ENCODE measurements around the gene MTMR3.
A peak's percentile ranks its signal among the peaks of the same experiment; 100 is the strongest.
"Not testable (repeated sequence)": the region's sequence is repeated elsewhere in the genome, so short reads cannot be mapped to it uniquely, and the experiment has no call there.

The MTMR3 gene

GRCh38 chr22:29972121-29972520 lies 89.1 kb downstream of the MTMR3 start:
- no peak for DNase-seq

GRCh38 chr22:29973269-29973668 lies 90.3 kb downstream of the MTMR3 start:
- no peak for DNase-seq

GRCh38 chr22:29973680-29974079 lies 90.7 kb downstream of the MTMR3 start:
- not testable (repeated sequence) for DNase-seq

- DNase-seq, result no peak
These were observed 92.5 kb downstream of the MTMR3 start for GRCh38 chr22:29975494-29975893.

GRCh38 chr22:29977107-29977506 lies 94.1 kb downstream of the MTMR3 start:
- DNase-seq, result no peak

GRCh38 chr22:29979777-29980321 lies 96.9 kb downstream of the MTMR3 start:
- peak; percentile 33 for DNase-seq

- DNase-seq, result no peak
These were observed 100.4 kb downstream of the MTMR3 start for GRCh38 chr22:29983296-29983917.

GRCh38 chr22:29985912-29986311 lies 102.9 kb downstream of the MTMR3 start:
- no peak for DNase-seq

- no peak for DNase-seq
These were observed 104.2 kb downstream of the MTMR3 start for GRCh38 chr22:29987137-29987536.

- DNase-seq, result no peak
These were observed 105.7 kb downstream of the MTMR3 start for GRCh38 chr22:29988719-29989118.

- DNase-seq, result no peak
These were observed 106.5 kb downstream of the MTMR3 start for GRCh38 chr22:29989446-29989845.

GRCh38 chr22:29992341-29993275 lies 109.6 kb downstream of the MTMR3 start:
- no peak for DNase-seq

GRCh38 chr22:29994027-29994715 lies 111.2 kb downstream of the MTMR3 start:
- peak; percentile 59 for DNase-seq

- peak; percentile 48 for DNase-seq
These were observed 112.0 kb downstream of the MTMR3 start for GRCh38 chr22:29994943-29995342.

GRCh38 chr22:29997107-29997506 lies 114.1 kb downstream of the MTMR3 start:
- DNase-seq, result no peak

GRCh38 chr22:29997516-29997915 lies 114.5 kb downstream of the MTMR3 start:
- no peak for DNase-seq

- no peak for DNase-seq
These were observed 115.8 kb downstream of the MTMR3 start for GRCh38 chr22:29998627-29999384.

GRCh38 chr22:30000566-30000965 lies 117.6 kb downstream of the MTMR3 start:
- DNase-seq, result no peak

- no peak for DNase-seq
These were observed 118.5 kb downstream of the MTMR3 start for GRCh38 chr22:30001459-30001858.

- DNase-seq, result peak; percentile 41
These were observed 120.0 kb downstream of the MTMR3 start for GRCh38 chr22:30002861-30003486.

GRCh38 chr22:30004101-30004500 lies 121.1 kb downstream of the MTMR3 start:
- DNase-seq, result no peak

- DNase-seq, result peak; percentile 42
These were observed 121.7 kb downstream of the MTMR3 start for GRCh38 chr22:30004694-30005093.

Measured in NCI-H2029 (cell line).